Left ventricle myocardium inferior (tissue), 1 donor: Measurements from ENCODE around the gene PATJ. TPM values are rescaled to one million over a fixed set of nuclear protein-coding genes. Genes with fewer than 3 reads are reported as not detected.
"Not testable (repeated sequence)": the region's sequence is repeated elsewhere in the genome, so short reads cannot be mapped to it uniquely, and the experiment has no call there.

Experiments used
- DNase-seq: peaks from one replicate; pipeline ENCODE4 v3.0.0-alpha.2; 2020
- H3K27ac ChIP-seq: fragments of 200-600 bp; replicated peaks from 2 replicates; pipeline ENCODE4 v1.8.0; 2021
- H3K27me3 ChIP-seq: fragments of 200-600 bp; 2 replicates; pipeline ENCODE4 v1.8.0; 2021; ENCODE audit warnings: low read depth
- H3K36me3 ChIP-seq: fragments of 200-600 bp; 2 replicates; pipeline ENCODE4 v1.8.0; 2021
- H3K4me1 ChIP-seq: fragments of 200-600 bp; 2 replicates; pipeline ENCODE4 v1.8.0; 2021
- H3K4me3 ChIP-seq: fragments of 200-600 bp; 2 replicates; pipeline ENCODE4 v1.8.0; 2021; ENCODE audit warnings: mild to moderate bottlenecking, moderate library complexity
- H3K9me3 ChIP-seq: fragments of 200-600 bp; replicated peaks from 2 replicates; pipeline ENCODE4 v1.8.0; 2021
- CTCF ChIP-seq: fragments of 200-600 bp; IDR thresholded peaks from 2 replicates; pipeline ENCODE4 v1.8.0; 2021; ENCODE audit warnings: antibody characterized with exemption, mild to moderate bottlenecking, borderline replicate concordance
- intact Hi-C: fragments of 100-400 bp; cut with micrococcal nuclease; formaldehyde crosslinking; loops from one replicate; pipeline ENCODE4 v1.11.0; 2022
- total RNA-seq: library from RNA; stranded (reverse); fragmentation: NEBNext Ultra II Directional; extraction: Animal tissue kit (Norgen Biotek cat#: 25700); gene quantifications from one replicate; pipeline ENCODE4 v1.2.1, GENCODE V29; 2021
- donor health status: DM: no; HTN: yes; CAD: no; lungs with severe emphysema.

The PATJ gene
- total RNA-seq, 1 donor from 2014 or later = 166 TPM

GRCh38 chr1:62180639-62181038, 438.4 kb downstream of the PATJ start:
- TF ChIP-seq CTCF = no peak
- no peak overlapping the region for H3K27ac ChIP-seq
- no peaks in the 10 kb centered on the region for H3K36me3 ChIP-seq
- DNase-seq = no peak
- H3K4me1 ChIP-seq = peaks cover 9% of the 10 kb centered on the region
- H3K4me3 ChIP-seq = no peak overlapping the region
- peaks cover 5% of the 10 kb centered on the region for H3K27me3 ChIP-seq
- H3K9me3 ChIP-seq = no peaks in the 10 kb centered on the region
- intact Hi-C loops = no loop called here

- peaks cover 8% of the 10 kb centered on the region for H3K27me3 ChIP-seq
- TF ChIP-seq CTCF = no peak
- H3K27ac ChIP-seq = no peak overlapping the region
- intact Hi-C loops = no loop called here
- no peaks in the 10 kb centered on the region for H3K9me3 ChIP-seq
- no peak overlapping the region for H3K4me3 ChIP-seq
- H3K36me3 ChIP-seq = no peaks in the 10 kb centered on the region
- H3K4me1 ChIP-seq = peaks cover 9% of the 10 kb centered on the region
- no peak for DNase-seq
These were observed 439.3 kb downstream of the PATJ start for GRCh38 chr1:62181532-62181931.

- H3K9me3 ChIP-seq, DNase-seq, intact Hi-C loops, H3K4me3 ChIP-seq, H3K4me1 ChIP-seq, H3K36me3 ChIP-seq, H3K27me3 ChIP-seq, H3K27ac ChIP-seq: not testable (repeated sequence)
These were observed 439.9 kb downstream of the PATJ start for GRCh38 chr1:62182157-62182556.

- DNase-seq, intact Hi-C loops: not testable (repeated sequence)
These were observed 441.1 kb downstream of the PATJ start for GRCh38 chr1:62183164-62184020.

GRCh38 chr1:62184336-62184735, 442.1 kb downstream of the PATJ start:
- H3K4me3 ChIP-seq = no peak overlapping the region
- no peaks in the 10 kb centered on the region for H3K9me3 ChIP-seq
- no peak for TF ChIP-seq CTCF
- intact Hi-C loops = no loop called here
- peaks cover 8% of the 10 kb centered on the region for H3K27me3 ChIP-seq
- H3K36me3 ChIP-seq = no peaks in the 10 kb centered on the region
- no peak overlapping the region for H3K27ac ChIP-seq
- no peak for DNase-seq
- peaks cover 9% of the 10 kb centered on the region for H3K4me1 ChIP-seq

More at GRCh38 chr1:62183164-62184020, 441.1 kb downstream of the PATJ start:
- not testable (repeated sequence) for H3K9me3 ChIP-seq, H3K27ac ChIP-seq, H3K4me3 ChIP-seq, H3K4me1 ChIP-seq, H3K36me3 ChIP-seq, H3K27me3 ChIP-seq

GRCh38 chr1:62185233-62185632, 443.0 kb downstream of the PATJ start:
- H3K36me3 ChIP-seq, H3K4me1 ChIP-seq, H3K27ac ChIP-seq, DNase-seq, H3K27me3 ChIP-seq, H3K4me3 ChIP-seq, H3K9me3 ChIP-seq, intact Hi-C loops: not testable (repeated sequence)

GRCh38 chr1:62185677-62186076, 443.4 kb downstream of the PATJ start:
- TF ChIP-seq CTCF = no peak
- intact Hi-C loops = no loop called here
- H3K27ac ChIP-seq = no peak overlapping the region
- H3K36me3 ChIP-seq = no peaks in the 10 kb centered on the region
- peaks cover under 1% of the 10 kb centered on the region for H3K4me1 ChIP-seq
- H3K27me3 ChIP-seq = peaks cover 3% of the 10 kb centered on the region
- DNase-seq = no peak
- H3K4me3 ChIP-seq = no peak overlapping the region
- no peaks in the 10 kb centered on the region for H3K9me3 ChIP-seq
